ENCODE data around the gene GANC.

GRCh38 chr15:42378011-42378410 lies 105.0 kb downstream of the GANC start:
- TF ChIP-seq CTCF (tag by site-specific recombination; IDR thresholded peaks at IDR 0.05) (no peak), ZNF121 (tag by site-specific recombination; IDR thresholded peaks at IDR 0.05) (no peak), PATZ1 (tag by site-specific recombination; IDR thresholded peaks at IDR 0.05) (no peak), ZNF830 (tag by site-specific recombination; IDR thresholded peaks at IDR 0.05; ENCODE audit: low read depth) (no peak), INSM2 (tag by site-specific recombination; IDR thresholded peaks at IDR 0.05) (no peak), ZNF114 (tag by site-specific recombination; IDR thresholded peaks at IDR 0.05) (no peak), ZBTB21 (tag by site-specific recombination; IDR thresholded peaks at IDR 0.05) (no peak), ZNF707 (tag by site-specific recombination; IDR thresholded peaks at IDR 0.05) (no peak), ZNF776 (tag by site-specific recombination; IDR thresholded peaks at IDR 0.05; ENCODE audit: borderline replicate concordance) (no peak)
